ENCODE data around the gene PRPF4. TPM values are rescaled to one million over a fixed set of nuclear protein-coding genes. Genes with fewer than 3 reads are reported as not detected.

The PRPF4 gene
- total RNA-seq, 1 donor = 36.3 TPM

- TF ChIP-seq CTCF (IDR thresholded peaks at IDR 0.05; ENCODE audit: insufficient read depth, low read depth, low read length) = no peak
- peak; percentile 10 for DNase-seq (ENCODE audit: low read depth)
- H3K4me3 ChIP-seq (ENCODE audit: low read depth, low read length) = no peak overlapping the region
Measured at GRCh38 chr9:113310538-113310937, 35.1 kb downstream of the PRPF4 start.

- no peak for DNase-seq (ENCODE audit: low read depth)
- H3K4me3 ChIP-seq (ENCODE audit: low read depth, low read length) = no peak overlapping the region
- no peak for TF ChIP-seq CTCF (IDR thresholded peaks at IDR 0.05; ENCODE audit: insufficient read depth, low read depth, low read length)
Measured at GRCh38 chr9:113311961-113312360, 36.5 kb downstream of the PRPF4 start.

- no peak overlapping the region for H3K4me3 ChIP-seq (ENCODE audit: low read depth, low read length)
- no peak for DNase-seq (ENCODE audit: low read depth)
- no peak for TF ChIP-seq CTCF (IDR thresholded peaks at IDR 0.05; ENCODE audit: insufficient read depth, low read depth, low read length)
Measured at GRCh38 chr9:113313261-113313660, 37.8 kb downstream of the PRPF4 start.

GRCh38 chr9:113315231-113315630, 39.8 kb downstream of the PRPF4 start:
- no peak for DNase-seq (ENCODE audit: low read depth)
- no peak overlapping the region for H3K4me3 ChIP-seq (ENCODE audit: low read depth, low read length)
- TF ChIP-seq CTCF (IDR thresholded peaks at IDR 0.05; ENCODE audit: insufficient read depth, low read depth, low read length) = no peak

- DNase-seq (ENCODE audit: low read depth) = no peak
- no peak overlapping the region for H3K4me3 ChIP-seq (ENCODE audit: low read depth, low read length)
- TF ChIP-seq CTCF (IDR thresholded peaks at IDR 0.05; ENCODE audit: insufficient read depth, low read depth, low read length) = no peak
Measured at GRCh38 chr9:113316030-113316429, 40.6 kb downstream of the PRPF4 start.

- peak; percentile 41 for TF ChIP-seq CTCF (IDR thresholded peaks at IDR 0.05; ENCODE audit: insufficient read depth, low read depth, low read length)
- H3K4me3 ChIP-seq (ENCODE audit: low read depth, low read length) = no peak overlapping the region
- DNase-seq (ENCODE audit: low read depth) = peak; percentile 17
Measured at GRCh38 chr9:113317777-113318176, 42.3 kb downstream of the PRPF4 start.

GRCh38 chr9:113319054-113319453, 43.6 kb downstream of the PRPF4 start:
- no peak for DNase-seq (ENCODE audit: low read depth)
- H3K4me3 ChIP-seq (ENCODE audit: low read depth, low read length) = no peak overlapping the region
- no peak for TF ChIP-seq CTCF (IDR thresholded peaks at IDR 0.05; ENCODE audit: insufficient read depth, low read depth, low read length)
